Ishikawa (cell line): ENCODE measurements around the gene RIOK3.

Experiments used
- CEBPB ChIP-seq: IDR thresholded peaks from 2 replicates; pipeline ENCODE4 v1.6.1; 2012
- CREB1 ChIP-seq: IDR thresholded peaks from 2 replicates; pipeline ENCODE4 v1.6.1; 2012; ENCODE audit warnings: low read depth
- EGR1 ChIP-seq: IDR thresholded peaks from 2 replicates; pipeline ENCODE4 v1.6.1; 2012
- EP300 ChIP-seq: IDR thresholded peaks from 2 replicates; pipeline ENCODE4 v1.6.1; 2012; ENCODE audit warnings: borderline replicate concordance
- FOXM1 ChIP-seq: IDR thresholded peaks from 2 replicates; pipeline ENCODE4 v1.6.1; 2012; ENCODE audit warnings: low read depth, borderline replicate concordance
- NFIC ChIP-seq: IDR thresholded peaks from 2 replicates; pipeline ENCODE4 v1.6.1; 2012
- RAD21 ChIP-seq: IDR thresholded peaks from 2 replicates; pipeline ENCODE4 v1.6.1; 2012; ENCODE audit warnings: low read depth
- TAF1 ChIP-seq: IDR thresholded peaks from 2 replicates; pipeline ENCODE4 v1.6.1; 2012; ENCODE audit warnings: low read depth, mild to moderate bottlenecking
- TCF12 ChIP-seq: IDR thresholded peaks from 2 replicates; pipeline ENCODE4 v1.6.1; 2012; ENCODE audit warnings: low read depth
- TEAD4 ChIP-seq: IDR thresholded peaks from 2 replicates; pipeline ENCODE4 v1.6.1; 2012
- YY1 ChIP-seq: IDR thresholded peaks from 2 replicates; pipeline ENCODE4 v1.6.1; 2012; ENCODE audit warnings: low read depth
- ZBTB7A ChIP-seq: IDR thresholded peaks from 2 replicates; pipeline ENCODE4 v1.6.1; 2012; ENCODE audit warnings: low read depth
- TF ChIP-seq, protein P1 (sequence below): IDR thresholded peaks from 2 replicates; pipeline ENCODE4 v1.6.1; 2012
- TF ChIP-seq, protein P2 (sequence below): IDR thresholded peaks from 2 replicates; pipeline ENCODE4 v1.6.1; 2012
- TF ChIP-seq, protein P3 (sequence below): IDR thresholded peaks from 2 replicates; pipeline ENCODE4 v1.6.1; 2012; ENCODE audit warnings: low read depth, mild to moderate bottlenecking

Gene RIOK3

DNA sequence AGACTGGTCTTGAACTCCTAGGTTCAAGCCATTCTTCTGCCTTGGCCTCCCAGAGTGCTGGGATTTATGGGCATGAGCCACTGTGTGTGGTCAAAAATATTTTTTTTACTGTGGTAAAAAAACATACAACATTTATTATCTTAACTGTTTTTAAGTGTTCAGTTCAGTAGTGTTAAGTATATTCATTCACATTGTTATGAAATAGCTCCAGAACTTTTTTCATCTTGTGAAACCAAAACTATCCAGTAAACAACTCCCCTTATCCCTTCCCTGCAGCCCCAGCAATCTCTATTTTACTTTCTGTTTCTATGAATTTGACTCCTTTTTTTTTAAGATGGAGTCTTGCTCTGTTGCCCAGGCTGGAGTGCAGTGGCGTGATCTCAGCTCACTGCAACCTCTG, 59.6 kb downstream of the RIOK3 start:
- TF ChIP-seq, protein P1, sequence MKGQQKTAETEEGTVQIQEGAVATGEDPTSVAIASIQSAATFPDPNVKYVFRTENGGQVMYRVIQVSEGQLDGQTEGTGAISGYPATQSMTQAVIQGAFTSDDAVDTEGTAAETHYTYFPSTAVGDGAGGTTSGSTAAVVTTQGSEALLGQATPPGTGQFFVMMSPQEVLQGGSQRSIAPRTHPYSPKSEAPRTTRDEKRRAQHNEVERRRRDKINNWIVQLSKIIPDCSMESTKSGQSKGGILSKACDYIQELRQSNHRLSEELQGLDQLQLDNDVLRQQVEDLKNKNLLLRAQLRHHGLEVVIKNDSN: no peak
- TF ChIP-seq, protein P2, sequence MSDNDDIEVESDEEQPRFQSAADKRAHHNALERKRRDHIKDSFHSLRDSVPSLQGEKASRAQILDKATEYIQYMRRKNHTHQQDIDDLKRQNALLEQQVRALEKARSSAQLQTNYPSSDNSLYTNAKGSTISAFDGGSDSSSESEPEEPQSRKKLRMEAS: no peak

DNA sequence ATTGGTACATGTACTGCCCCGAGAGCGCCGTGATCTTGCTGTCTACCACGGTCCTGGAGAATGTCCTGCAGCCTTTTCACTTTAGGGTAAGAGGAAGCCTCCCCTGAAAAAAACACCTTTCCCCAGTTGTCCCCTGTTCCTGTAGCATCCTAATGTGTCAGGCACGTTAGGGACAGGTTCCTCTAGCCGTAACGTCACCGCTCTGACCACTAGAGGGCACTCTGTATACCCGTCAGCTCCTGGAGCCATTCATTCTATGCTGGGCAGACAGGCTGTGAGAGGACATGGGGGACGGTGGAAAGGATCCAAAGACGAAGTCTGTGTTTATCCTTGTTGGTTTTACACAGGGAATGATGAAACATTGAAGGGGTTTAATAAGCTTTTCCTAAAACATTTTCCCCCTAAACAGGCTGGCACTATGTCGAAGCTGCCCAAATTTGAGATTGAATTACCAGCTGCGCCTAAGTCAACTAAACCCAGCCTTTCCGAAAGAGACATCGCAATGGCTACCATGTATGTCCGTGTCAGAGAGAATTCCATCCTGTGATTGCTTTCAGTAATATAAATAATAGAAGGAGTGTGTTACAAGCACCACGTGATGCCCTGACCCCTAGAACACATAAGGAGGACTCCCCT, 62.9 kb downstream of the RIOK3 start:
- TF ChIP-seq, protein P2: peak; percentile 3; the same call in 1 of the 2 replicates
- TF ChIP-seq ZBTB7A (no peak), TEAD4 (no peak), TCF12 (no peak), RAD21 (peak; percentile 72), CREB1 (no peak), FOXM1 (no peak), NFIC (no peak), CEBPB (no peak)
- TF ChIP-seq, protein P1: no peak

DNA sequence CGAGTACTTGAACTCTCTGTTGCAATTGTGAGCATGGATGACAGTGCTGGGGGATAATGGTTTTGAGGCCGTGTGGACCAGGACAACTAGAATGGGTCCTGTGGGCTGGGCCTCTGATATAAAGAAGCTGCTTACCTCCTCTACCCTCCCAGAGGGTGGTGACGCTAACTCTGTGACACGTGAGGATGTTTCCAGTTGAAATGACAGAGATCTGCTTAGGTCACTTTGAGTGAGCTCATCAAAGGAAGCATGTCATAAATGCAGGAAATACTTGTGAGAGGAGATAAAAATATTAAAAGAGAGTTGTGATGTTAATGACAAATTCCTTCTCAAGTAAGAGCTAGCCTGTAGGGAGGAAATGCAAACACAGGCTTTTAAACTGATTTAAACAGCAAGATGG, 66.6 kb downstream of the RIOK3 start:
- no peak for TF ChIP-seq FOXM1
- no peak for TF ChIP-seq TAF1

DNA sequence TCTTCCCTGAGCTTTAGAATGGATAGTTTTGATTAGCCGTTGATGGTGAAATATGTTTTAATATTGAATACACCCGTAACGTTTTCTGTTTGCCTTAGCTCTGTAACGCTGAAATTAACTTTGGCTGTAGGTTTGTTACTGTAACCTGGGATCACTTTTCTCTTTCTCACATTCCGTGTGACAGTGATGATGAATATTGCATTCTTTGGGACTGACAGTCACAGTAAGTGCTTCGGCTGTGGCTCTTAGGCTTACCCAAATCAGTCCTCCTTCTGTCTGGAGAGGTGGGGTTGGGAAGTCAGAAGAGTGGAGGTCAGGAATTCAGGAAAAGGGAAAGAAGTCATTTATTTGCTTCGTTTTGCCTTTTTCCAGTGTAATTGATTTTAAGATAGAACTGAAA, 68.2 kb downstream of the RIOK3 start:
- TF ChIP-seq TEAD4: no peak
- TF ChIP-seq, protein P3, sequence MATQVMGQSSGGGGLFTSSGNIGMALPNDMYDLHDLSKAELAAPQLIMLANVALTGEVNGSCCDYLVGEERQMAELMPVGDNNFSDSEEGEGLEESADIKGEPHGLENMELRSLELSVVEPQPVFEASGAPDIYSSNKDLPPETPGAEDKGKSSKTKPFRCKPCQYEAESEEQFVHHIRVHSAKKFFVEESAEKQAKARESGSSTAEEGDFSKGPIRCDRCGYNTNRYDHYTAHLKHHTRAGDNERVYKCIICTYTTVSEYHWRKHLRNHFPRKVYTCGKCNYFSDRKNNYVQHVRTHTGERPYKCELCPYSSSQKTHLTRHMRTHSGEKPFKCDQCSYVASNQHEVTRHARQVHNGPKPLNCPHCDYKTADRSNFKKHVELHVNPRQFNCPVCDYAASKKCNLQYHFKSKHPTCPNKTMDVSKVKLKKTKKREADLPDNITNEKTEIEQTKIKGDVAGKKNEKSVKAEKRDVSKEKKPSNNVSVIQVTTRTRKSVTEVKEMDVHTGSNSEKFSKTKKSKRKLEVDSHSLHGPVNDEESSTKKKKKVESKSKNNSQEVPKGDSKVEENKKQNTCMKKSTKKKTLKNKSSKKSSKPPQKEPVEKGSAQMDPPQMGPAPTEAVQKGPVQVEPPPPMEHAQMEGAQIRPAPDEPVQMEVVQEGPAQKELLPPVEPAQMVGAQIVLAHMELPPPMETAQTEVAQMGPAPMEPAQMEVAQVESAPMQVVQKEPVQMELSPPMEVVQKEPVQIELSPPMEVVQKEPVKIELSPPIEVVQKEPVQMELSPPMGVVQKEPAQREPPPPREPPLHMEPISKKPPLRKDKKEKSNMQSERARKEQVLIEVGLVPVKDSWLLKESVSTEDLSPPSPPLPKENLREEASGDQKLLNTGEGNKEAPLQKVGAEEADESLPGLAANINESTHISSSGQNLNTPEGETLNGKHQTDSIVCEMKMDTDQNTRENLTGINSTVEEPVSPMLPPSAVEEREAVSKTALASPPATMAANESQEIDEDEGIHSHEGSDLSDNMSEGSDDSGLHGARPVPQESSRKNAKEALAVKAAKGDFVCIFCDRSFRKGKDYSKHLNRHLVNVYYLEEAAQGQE: no peak
- TF ChIP-seq EGR1: no peak
- no peak for TF ChIP-seq CREB1
- no peak for TF ChIP-seq TAF1
- no peak for TF ChIP-seq CEBPB
- TF ChIP-seq ZBTB7A: no peak
- no peak for TF ChIP-seq YY1
- TF ChIP-seq NFIC: no peak
- TF ChIP-seq FOXM1: no peak
- TF ChIP-seq RAD21: no peak
- TF ChIP-seq, protein P2: no peak
- TF ChIP-seq, protein P1: no peak
- no peak for TF ChIP-seq EP300

DNA sequence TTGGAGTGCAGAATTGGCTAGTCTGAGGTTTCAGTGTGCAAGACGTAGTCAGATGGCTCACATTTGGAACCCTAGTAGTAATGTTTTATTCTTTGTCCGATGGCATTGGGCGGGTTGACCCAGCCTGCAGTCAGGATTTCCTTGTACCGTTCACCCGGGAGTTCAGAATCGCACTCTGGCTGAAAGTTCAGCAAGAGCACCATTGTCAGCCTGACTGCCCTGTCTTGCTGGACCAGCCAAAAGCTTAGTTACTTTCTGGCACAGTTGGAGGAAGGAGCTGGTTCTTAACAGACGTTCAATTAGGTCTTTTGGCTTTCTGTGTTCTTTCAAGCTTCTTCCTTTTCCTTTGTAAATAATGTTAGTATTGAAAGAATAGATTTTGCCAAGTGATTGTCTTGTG, 68.8 kb downstream of the RIOK3 start:
- TF ChIP-seq RAD21 (no peak), CREB1 (no peak)
- TF ChIP-seq, protein P1: no peak

DNA sequence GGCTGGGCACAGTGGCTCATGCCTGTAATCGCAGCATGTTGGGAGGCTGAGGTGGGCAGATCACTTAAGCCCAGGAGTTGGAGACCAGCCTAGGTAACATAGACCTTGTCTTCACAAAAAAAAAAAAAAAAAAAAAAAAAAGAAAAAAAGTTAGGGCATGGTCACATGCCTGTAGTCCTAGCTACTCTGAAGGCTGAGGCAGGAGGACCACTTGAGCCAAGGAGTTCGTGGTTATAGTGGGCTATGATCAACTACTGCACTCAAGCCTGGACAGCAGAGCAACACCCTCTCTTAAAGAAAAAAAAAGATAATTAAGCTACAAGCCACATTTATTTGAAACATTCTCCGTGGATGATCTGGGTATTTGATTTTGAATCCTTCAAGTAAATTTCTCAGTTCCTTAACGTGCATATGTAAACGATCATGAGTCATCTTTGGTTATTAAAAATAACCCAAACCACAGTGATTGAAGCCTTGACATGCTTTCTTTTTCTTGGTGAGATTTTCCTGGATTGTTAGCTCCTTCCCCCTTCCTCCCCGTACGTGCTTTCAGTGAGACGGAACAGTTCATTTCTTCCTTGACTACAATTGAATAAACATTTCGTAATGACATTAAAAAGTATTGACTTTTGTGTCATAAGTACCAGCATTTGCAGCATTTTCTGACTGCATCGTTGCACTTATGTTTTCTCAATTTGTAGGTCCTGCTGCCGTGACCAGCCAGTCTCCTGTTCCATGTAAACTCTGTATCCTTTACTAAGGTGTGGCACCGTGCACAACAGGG, 70.5 kb downstream of the RIOK3 start:
- no peak for TF ChIP-seq FOXM1
- no peak for TF ChIP-seq EGR1
- TF ChIP-seq, protein P2: no peak
- TF ChIP-seq CREB1: no peak
- no peak for TF ChIP-seq TEAD4
- no peak for TF ChIP-seq ZBTB7A
- TF ChIP-seq NFIC: no peak

DNA sequence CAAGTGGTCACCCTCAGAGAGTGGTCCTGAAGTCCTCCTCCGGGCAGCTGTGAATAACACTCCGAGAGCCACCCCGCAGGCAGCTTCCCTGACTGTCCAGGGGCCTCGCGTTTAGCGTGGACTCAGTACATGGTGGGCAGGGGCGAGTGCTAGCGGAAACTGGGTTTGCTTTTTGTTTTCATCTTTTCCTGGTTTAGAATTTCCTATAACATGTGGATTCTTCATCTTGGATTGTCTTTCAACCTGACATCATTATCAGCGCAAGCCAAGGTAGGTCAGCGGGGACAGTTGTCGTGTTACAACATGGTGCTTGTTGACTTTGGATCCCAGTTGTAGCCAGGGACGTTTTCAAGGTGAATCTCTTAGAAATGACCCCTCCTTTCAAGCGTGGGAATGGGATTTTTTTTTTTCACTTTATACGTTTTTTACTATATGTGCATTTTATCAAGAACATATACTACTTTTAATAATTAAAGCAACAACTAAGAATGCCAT, 71.2 kb downstream of the RIOK3 start:
- TF ChIP-seq, protein P3: no peak
- TF ChIP-seq CREB1: no peak
- no peak for TF ChIP-seq EP300
- TF ChIP-seq, protein P1: no peak
